ENCODE measurements around the gene DACT1.

The DACT1 gene

GRCh38 chr14:58668848-58669480 lies 31.2 kb downstream of the DACT1 start:
- no peak for DNase-seq

GRCh38 chr14:58669556-58670200 lies 31.9 kb downstream of the DACT1 start:
- DNase-seq, result no peak

GRCh38 chr14:58671024-58671423 lies 33.3 kb downstream of the DACT1 start:
- no peak for DNase-seq

DNA sequence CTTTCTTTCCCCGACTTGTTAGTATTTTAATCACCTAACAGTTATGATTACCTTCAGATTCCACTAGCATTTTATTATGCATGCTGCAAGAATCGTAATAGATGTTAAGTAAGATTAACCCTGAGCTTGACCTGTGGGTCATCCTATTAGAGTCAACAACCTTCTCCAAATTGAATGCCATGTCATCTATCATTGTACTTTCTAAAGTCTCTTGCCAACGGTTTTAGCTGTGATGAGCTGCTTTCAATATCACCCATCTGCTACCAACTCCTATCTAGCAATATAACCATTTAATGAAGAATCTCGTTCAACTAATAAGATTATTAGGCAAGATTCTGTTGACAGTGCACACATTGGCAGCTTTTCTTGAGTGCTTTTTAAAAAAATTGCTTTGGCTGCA lies 33.7 kb downstream of the DACT1 start:
- DNase-seq, result no peak

DNA sequence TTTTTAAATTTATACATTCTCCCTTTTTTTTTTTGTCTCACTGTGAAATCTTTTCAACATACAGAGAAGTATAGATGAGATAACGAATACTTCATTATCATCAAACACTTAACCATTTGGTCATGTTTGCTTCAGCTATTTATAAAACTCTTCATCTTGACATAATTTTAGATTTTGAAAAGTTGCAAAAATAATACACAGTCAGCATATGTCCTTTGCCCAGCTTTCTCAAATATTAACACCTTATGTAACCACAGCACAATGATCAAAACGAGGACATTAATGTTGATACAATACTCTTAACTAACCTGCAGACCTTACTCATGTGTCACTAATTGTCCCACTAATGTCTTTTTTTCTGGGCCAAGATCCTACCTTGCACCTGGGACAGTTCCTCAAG lies 36.0 kb downstream of the DACT1 start:
- no peak for DNase-seq

GRCh38 chr14:58677001-58677400 lies 39.2 kb downstream of the DACT1 start:
- no peak for DNase-seq

- DNase-seq, result no peak
Measured at GRCh38 chr14:58677517-58677916, 39.8 kb downstream of the DACT1 start.

- no peak for DNase-seq
Measured at GRCh38 chr14:58677996-58678395, 40.2 kb downstream of the DACT1 start.

DNA sequence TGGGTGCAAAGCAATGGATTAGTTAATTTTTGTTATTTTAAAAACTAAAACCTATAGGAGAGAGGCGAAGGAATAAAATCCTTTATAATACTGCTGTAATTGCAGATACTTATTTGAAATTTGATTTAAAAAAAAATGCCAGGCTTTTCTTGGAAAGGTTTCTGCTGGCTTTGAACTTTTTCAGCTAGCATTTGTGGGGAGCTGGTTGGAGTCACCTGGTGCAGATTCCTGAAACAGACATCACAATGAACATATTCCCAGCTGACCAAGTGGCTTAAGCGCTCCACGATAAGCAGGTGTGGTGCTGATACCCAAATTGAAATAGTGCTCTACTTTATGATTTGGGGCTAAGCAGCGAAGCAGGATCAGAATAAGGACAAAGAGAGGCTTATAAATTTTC lies 42.9 kb downstream of the DACT1 start:
- no peak for DNase-seq

GRCh38 chr14:58687232-58687795 lies 49.6 kb downstream of the DACT1 start:
- DNase-seq, result no peak

DNA sequence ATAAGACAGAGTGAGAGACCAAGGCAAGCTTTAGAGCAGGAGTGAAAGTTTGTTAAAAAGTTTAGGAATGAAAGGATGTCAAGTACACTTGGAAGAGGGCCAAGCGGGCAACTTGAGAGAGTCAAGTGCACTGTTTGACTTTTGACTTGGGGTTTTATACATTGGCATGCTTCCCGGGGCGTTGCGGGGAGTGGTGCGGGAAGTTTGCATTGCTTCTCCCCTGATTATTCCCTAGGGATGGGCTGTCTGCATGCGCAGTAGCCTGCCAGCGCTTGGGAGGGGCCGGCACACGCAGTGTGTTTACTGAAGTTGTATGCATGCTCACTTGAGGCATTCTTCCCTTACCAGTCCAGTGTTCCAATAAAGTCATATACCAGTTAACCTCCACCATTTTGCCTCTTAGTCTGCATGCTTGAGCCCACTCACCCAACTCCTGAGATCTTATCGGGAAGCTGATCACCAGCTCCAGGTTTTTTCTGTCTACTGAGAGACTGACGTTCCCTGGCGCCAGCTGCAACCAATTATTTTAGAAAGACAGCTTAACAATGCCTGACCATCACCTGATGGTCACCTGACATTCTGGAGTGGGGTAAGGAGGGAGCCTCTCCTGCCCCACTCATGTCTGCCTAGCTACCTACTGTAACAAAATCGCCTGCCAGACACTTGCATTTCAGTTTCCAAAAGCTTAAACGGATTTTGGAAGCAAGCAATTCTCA lies 53.2 kb downstream of the DACT1 start:
- no peak for DNase-seq

DNA sequence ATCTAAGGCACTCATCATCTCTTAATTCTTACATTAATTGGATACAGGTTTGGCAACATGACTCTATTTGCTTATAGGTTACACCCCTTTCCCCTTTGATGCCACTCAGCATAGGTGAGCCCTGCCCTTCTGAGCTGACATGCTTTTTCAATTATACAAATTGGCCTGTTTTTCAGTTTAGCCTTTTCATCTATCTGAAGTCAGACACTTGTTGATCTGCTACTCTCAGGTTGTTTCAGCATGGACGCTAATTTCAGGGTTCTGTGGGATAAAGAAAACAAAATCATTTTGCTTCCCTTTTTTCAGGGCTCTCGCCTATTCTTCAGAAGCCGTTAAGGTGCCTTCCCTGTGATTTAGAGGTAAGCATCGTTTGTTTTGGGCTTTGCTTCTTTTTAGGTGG lies 55.3 kb downstream of the DACT1 start:
- DNase-seq, result no peak

- DNase-seq, result no peak
Measured at GRCh38 chr14:58695514-58695913, 57.8 kb downstream of the DACT1 start.

- no peak for DNase-seq
Measured at GRCh38 chr14:58697266-58697929, 59.6 kb downstream of the DACT1 start.

All from CD4-positive, alpha-beta T cell treated with Interleukin-21 for 1 hour (primary cell).